Subcutaneous adipose tissue (tissue), 4 donors: ENCODE results near the gene GHITM. TPM values are rescaled to one million over a fixed set of nuclear protein-coding genes. Genes with fewer than 3 reads are reported as not detected.

Source experiments
- CTCF ChIP-seq: fragments of 450-650 bp; IDR thresholded peaks from one replicate; pipeline ENCODE4 v1.5.1; 2016; ENCODE audit warnings: low read depth, mild to moderate bottlenecking, control low read depth, antibody characterized with exemption, moderate library complexity
- total RNA-seq, 4 donors: library from RNA; depleted of rRNA; stranded (reverse); fragments of >200 nt; gene quantifications; one replicate each; pipeline ENCODE4 v1.1.0, GENCODE V29; 2016

The GHITM gene
- total RNA-seq, 4 donors from 2014 or later = 112 to 162 (median 141) TPM

GRCh38 chr10:84198206-84198915 is 59.1 kb downstream of the GHITM start:
- no peak for TF ChIP-seq CTCF

GRCh38 chr10:84200537-84201243 is 61.4 kb downstream of the GHITM start:
- no peak for TF ChIP-seq CTCF

- TF ChIP-seq CTCF = no peak
These were observed 61.9 kb downstream of the GHITM start for GRCh38 chr10:84201244-84201606.

GRCh38 chr10:84201682-84202081 is 62.4 kb downstream of the GHITM start:
- no peak for TF ChIP-seq CTCF

GRCh38 chr10:84202349-84202748 is 63.0 kb downstream of the GHITM start:
- no peak for TF ChIP-seq CTCF

Other genes with a start within 250 kb of the GHITM start
- not detected for gene GPR15LG, start 34.3 kb downstream of the GHITM start, total RNA-seq
- gene CDHR1, start 55.0 kb downstream of the GHITM start, total RNA-seq = under 1 TPM in 2 of 4 donors, not detected in 2; 0.17 to 0.22 TPM
- gene LRIT2, start 86.0 kb downstream of the GHITM start, total RNA-seq = not detected
- not detected for gene LRIT1, start 102.0 kb downstream of the GHITM start, total RNA-seq
- gene RGR, start 105.5 kb downstream of the GHITM start, total RNA-seq = under 1 TPM in 1 of 4 donors, not detected in 3; 0.44 TPM
- gene CCSER2, start 189.1 kb downstream of the GHITM start, total RNA-seq = 10 to 100 TPM; 43.7 to 63.9 (median 58.1) TPM